ENCODE results near the gene SLC6A19. TPM values are rescaled to one million over a fixed set of nuclear protein-coding genes. Genes with fewer than 3 reads are reported as not detected.
"Not testable (repeated sequence)": the region's sequence is repeated elsewhere in the genome, so short reads cannot be mapped to it uniquely, and the experiment has no call there.

SLC6A19 gene
- total and polyA plus RNA-seq, 5 experiments from 2014 or later: not detected

- ATAC-seq (no peak), DNase-seq (no peak)
- Mint-ChIP-seq H3K36me3 (peaks cover 0 to 8% (median 0%) of the 10 kb centered on the region in 3 donors), H3K27ac (no peak overlapping the region), H3K4me3 (no peak overlapping the region), H3K27me3 (peaks cover 0 to 5% (median 0%) of the 10 kb centered on the region in 5 donors), H3K4me1 (peaks cover 11 to 20% (median 13%) of the 10 kb centered on the region in 4 donors), H3K9me3 (peaks cover 0 to 11% (median 2%) of the 10 kb centered on the region in 9 donors)
- POLR2A ChIA-PET: interaction anchor here (0.6 kb wide), 1 partner anchor 88 kb away, joined by 3 read pairs; no protein-coding TSS in a partner anchor
Measured at GRCh38 chr5:1265026-1265425, 63.6 kb downstream of the SLC6A19 start.

- DNase-seq: no peak
- no peak for ATAC-seq
- Mint-ChIP-seq H3K27me3 (peaks cover 0 to 5% (median 0%) of the 10 kb centered on the region in 5 donors), H3K36me3 (peaks cover 0 to 8% (median 0%) of the 10 kb centered on the region in 3 donors), H3K27ac (no peak overlapping the region), H3K4me3 (no peak overlapping the region), H3K4me1 (peaks cover 11 to 20% (median 13%) of the 10 kb centered on the region in 4 donors), H3K9me3 (peaks cover 0 to 11% (median 2%) of the 10 kb centered on the region in 9 donors)
- POLR2A ChIA-PET: no interaction called here
Measured at GRCh38 chr5:1265461-1266455, 64.4 kb downstream of the SLC6A19 start.

GRCh38 chr5:1266791-1267190, 65.4 kb downstream of the SLC6A19 start:
- Mint-ChIP-seq H3K27ac (no peak overlapping the region), H3K27me3 (peaks cover 0 to 5% (median 0%) of the 10 kb centered on the region in 5 donors), H3K4me3 (no peak overlapping the region), H3K4me1 (peaks cover 12 to 20% (median 13%) of the 10 kb centered on the region in 4 donors), H3K9me3 (peaks cover 0 to 11% (median 2%) of the 10 kb centered on the region in 9 donors), H3K36me3 (peaks cover 0 to 8% (median 0%) of the 10 kb centered on the region in 3 donors)
- DNase-seq: no peak
- no peak for ATAC-seq
- POLR2A ChIA-PET: no interaction called here

GRCh38 chr5:1267464-1267863, 66.1 kb downstream of the SLC6A19 start:
- ATAC-seq, H3K4me3 Mint-ChIP-seq, H3K9me3 Mint-ChIP-seq, H3K27ac Mint-ChIP-seq, H3K27me3 Mint-ChIP-seq, DNase-seq, H3K36me3 Mint-ChIP-seq, POLR2A ChIA-PET: not testable (repeated sequence)
- peaks cover 11 to 20% (median 13%) of the 10 kb centered on the region in 4 donors for H3K4me1 Mint-ChIP-seq

GRCh38 chr5:1268056-1268455, 66.7 kb downstream of the SLC6A19 start:
- H3K4me1 Mint-ChIP-seq: peaks cover 11 to 20% (median 13%) of the 10 kb centered on the region in 4 donors
- ATAC-seq (no peak), DNase-seq (no peak)
- no peaks in the 10 kb centered on the region for H3K36me3 Mint-ChIP-seq
- no peaks in the 10 kb centered on the region for H3K27me3 Mint-ChIP-seq
- H3K27ac Mint-ChIP-seq: no peak overlapping the region
- no peak overlapping the region for H3K4me3 Mint-ChIP-seq
- POLR2A ChIA-PET: no interaction called here
- H3K9me3 Mint-ChIP-seq: peaks cover 0 to 1% (median 0%) of the 10 kb centered on the region in 9 donors

- H3K36me3 Mint-ChIP-seq: no peaks in the 10 kb centered on the region
- peak overlapping the region in 4 of 10 donors; percentile 8 to 69 (median 18) for H3K27ac Mint-ChIP-seq
- POLR2A ChIA-PET: no interaction called here
- peaks cover 11 to 21% (median 13%) of the 10 kb centered on the region in 4 donors for H3K4me1 Mint-ChIP-seq
- H3K4me3 Mint-ChIP-seq: peak overlapping the region in 8 of 10 donors; percentile 12 to 59 (median 30)
- peak in 8 of 10 donors; percentile 21 to 78 (median 54) for DNase-seq
- peak; percentile 99 to 100 for ATAC-seq
- H3K27me3 Mint-ChIP-seq: no peaks in the 10 kb centered on the region
- no peaks in the 10 kb centered on the region for H3K9me3 Mint-ChIP-seq
Measured at GRCh38 chr5:1268666-1269065, 67.3 kb downstream of the SLC6A19 start.

- Mint-ChIP-seq H3K4me1 (peaks cover 12 to 29% (median 14%) of the 10 kb centered on the region in 4 donors), H3K4me3 (no peak overlapping the region), H3K27me3 (peaks cover 0 to 3% (median 0%) of the 10 kb centered on the region in 5 donors), H3K27ac (no peak overlapping the region), H3K9me3 (no peaks in the 10 kb centered on the region), H3K36me3 (no peaks in the 10 kb centered on the region)
- DNase-seq (no peak), ATAC-seq (no peak)
- POLR2A ChIA-PET: interaction anchor here (1.2 kb wide), 1 partner anchor 24 kb away, joined by 3 read pairs; the partner anchor contains the start of gene TERT
Measured at GRCh38 chr5:1270426-1270825, 69.0 kb downstream of the SLC6A19 start.

GRCh38 chr5:1270933-1271914, 69.8 kb downstream of the SLC6A19 start:
- Mint-ChIP-seq H3K9me3 (no peaks in the 10 kb centered on the region), H3K36me3 (no peaks in the 10 kb centered on the region), H3K4me1 (peaks cover 12 to 30% (median 15%) of the 10 kb centered on the region in 4 donors), H3K4me3 (no peak overlapping the region), H3K27ac (no peak overlapping the region), H3K27me3 (peaks cover 0 to 3% (median 0%) of the 10 kb centered on the region in 5 donors)
- POLR2A ChIA-PET: interaction anchor here (1.2 kb wide), 1 partner anchor 23 kb away, joined by 3 read pairs; the partner anchor contains the start of gene TERT
- DNase-seq (no peak), ATAC-seq (no peak)

GRCh38 chr5:1272201-1272600, 70.8 kb downstream of the SLC6A19 start:
- Mint-ChIP-seq H3K9me3 (no peaks in the 10 kb centered on the region), H3K27me3 (peaks cover 0 to 5% (median 0%) of the 10 kb centered on the region in 5 donors), H3K27ac (no peak overlapping the region), H3K4me3 (no peak overlapping the region), H3K4me1 (peaks cover 12 to 30% (median 16%) of the 10 kb centered on the region in 4 donors), H3K36me3 (no peaks in the 10 kb centered on the region)
- DNase-seq (no peak), ATAC-seq (no peak)
- POLR2A ChIA-PET: no interaction called here

- peak in 1 of 2 donors; percentile 64 for ATAC-seq
- POLR2A ChIA-PET: interaction anchor here (1.1 kb wide), 1 partner anchor 39 kb away, joined by 6 read pairs; no protein-coding TSS in a partner anchor
- peak overlapping the region in 1 of 10 donors; percentile 38 for H3K4me3 Mint-ChIP-seq
- peaks cover 6 to 20% (median 10%) of the 10 kb centered on the region in 4 donors for H3K4me1 Mint-ChIP-seq
- no peak for DNase-seq
- H3K27me3 Mint-ChIP-seq: peaks cover 0 to 5% (median 0%) of the 10 kb centered on the region in 5 donors
- no peaks in the 10 kb centered on the region for H3K9me3 Mint-ChIP-seq
- H3K27ac Mint-ChIP-seq: peak overlapping the region in 1 of 10 donors; percentile 76
- peaks cover 0 to 2% (median 0%) of the 10 kb centered on the region in 3 donors for H3K36me3 Mint-ChIP-seq
Measured at GRCh38 chr5:1273745-1274144, 72.3 kb downstream of the SLC6A19 start.

GRCh38 chr5:1274471-1274870, 73.1 kb downstream of the SLC6A19 start:
- Mint-ChIP-seq H3K4me1 (peaks cover 0 to 13% (median 6%) of the 10 kb centered on the region in 4 donors), H3K27ac (peak overlapping the region in 1 of 10 donors; percentile 28), H3K4me3 (peak overlapping the region in 1 of 10 donors; percentile 38), H3K9me3 (no peaks in the 10 kb centered on the region), H3K36me3 (peaks cover 0 to 2% (median 0%) of the 10 kb centered on the region in 3 donors), H3K27me3 (peaks cover 0 to 5% (median 0%) of the 10 kb centered on the region in 5 donors)
- POLR2A ChIA-PET: interaction anchor here (1.1 kb wide), 1 partner anchor 39 kb away, joined by 6 read pairs; no protein-coding TSS in a partner anchor
- no peak for ATAC-seq
- no peak for DNase-seq

Data from naive thymus-derived CD8-positive, alpha-beta T cell (primary cell).